ENCODE results near the gene SLC9C2.
A peak's percentile ranks its signal among the peaks of the same experiment; 100 is the strongest.
"Not testable (repeated sequence)": the region's sequence is repeated elsewhere in the genome, so short reads cannot be mapped to it uniquely, and the experiment has no call there.

The SLC9C2 gene

GRCh38 chr1:173529106-173529505 lies 73.8 kb downstream of the SLC9C2 start:
- no peak for DNase-seq (ENCODE audit: low spot score)

DNA sequence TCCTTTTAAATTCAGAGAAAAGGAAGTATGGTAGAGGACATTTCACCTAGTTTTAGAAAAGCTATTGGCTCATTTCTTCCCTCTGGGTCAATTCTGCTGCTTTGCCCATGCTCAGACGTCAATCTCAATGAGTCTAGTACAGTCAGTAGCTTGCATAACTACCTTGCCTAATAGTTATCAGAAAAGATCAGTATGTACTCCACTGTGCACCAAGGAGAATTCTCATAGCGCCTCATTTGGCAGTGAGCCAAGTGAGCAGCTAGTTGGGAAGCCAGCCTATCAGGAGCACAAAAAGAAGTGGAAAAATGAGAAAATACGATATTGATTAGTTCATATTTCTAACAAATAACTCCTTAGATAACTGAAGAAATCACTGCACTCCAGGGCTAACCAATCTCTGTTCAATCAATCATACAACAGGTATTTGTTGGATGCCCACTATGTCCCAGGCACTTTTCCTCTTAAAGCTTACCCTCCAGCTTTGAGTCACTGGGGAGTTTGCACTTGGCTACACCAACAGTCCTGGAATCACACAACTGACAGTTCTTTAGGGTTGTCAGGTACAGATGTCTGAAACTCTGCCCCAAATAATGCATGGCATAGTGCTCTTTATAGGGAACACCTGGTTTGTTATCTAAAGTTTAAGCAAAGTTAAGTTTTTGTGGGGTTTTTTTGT lies 75.6 kb downstream of the SLC9C2 start:
- DNase-seq (ENCODE audit: low spot score): no peak

DNA sequence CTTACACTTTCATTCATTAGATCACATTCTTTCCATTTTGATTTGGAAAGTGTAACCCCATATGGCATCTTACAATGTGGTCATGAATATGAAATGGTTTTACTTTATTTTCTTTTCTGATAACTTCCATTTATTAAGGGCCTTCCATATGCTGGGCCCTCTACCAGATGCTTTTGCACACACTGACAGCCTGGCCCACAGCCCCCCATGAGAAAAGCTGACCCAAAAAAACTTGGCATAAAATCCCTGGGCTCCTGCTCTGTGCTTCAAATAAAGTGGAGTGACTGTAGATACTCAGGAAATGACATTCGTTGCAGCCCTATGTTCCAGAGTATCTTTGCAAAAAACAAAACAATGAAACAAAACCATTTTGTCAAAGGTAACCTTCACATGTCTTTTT lies 76.9 kb downstream of the SLC9C2 start:
- no peak for DNase-seq (ENCODE audit: low spot score)

DNA sequence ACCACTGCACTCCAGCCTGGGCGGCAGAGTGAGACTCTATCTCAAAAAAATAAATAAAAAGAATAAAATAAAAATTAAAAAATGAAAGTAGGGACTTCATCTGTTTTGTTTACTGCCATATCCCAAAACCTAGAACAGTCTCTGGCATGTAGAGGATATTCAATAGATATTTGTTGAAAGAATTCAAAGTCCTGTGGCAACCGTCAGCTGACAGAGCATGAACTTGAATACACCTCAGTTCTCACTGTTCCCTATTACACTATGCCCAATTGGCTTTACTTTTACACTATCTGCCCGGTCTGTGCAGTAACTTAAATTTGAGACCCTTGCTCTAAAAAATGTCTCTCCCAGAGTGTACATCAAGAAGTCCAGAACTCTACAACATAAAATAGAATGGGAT lies 79.5 kb downstream of the SLC9C2 start:
- DNase-seq (ENCODE audit: low spot score): no peak

DNA sequence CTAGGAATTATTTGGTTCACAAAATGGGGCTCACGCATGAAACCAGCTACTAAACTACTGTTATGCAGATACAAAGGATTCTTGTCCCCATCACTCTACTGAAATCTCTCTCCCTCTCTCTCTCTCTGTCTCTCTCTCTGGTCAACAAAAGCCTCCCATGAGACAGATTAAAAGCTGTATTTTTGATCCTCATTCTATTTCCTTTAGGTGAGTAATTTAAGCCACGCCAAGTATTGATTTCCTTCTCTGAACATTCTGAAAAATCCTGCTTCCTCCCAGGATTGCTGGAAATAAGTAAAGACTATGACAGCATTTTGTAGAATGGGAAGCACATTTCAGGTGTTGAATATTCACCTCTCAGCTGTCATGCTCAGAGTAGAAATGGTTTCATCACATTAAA lies 82.1 kb downstream of the SLC9C2 start:
- no peak for DNase-seq (ENCODE audit: low spot score)

DNA sequence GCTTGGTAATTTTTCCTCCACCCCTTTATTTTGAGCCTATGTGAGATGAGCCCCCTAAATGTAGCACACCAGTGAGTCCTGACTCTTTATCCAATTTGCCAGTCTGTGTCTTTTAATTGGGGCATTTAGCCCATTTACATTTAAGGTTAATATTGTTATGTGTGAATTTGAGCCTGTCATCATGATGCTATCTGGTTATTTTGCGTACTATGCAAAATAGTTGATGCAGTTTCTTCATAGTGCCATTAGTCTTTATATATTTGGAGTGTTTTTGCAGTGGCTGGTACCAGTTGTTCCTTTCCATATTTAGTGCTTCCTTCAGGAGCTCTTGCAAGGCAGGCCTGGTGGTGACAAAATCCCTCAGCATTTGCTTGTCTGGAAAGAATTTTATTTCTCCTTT lies 88.4 kb downstream of the SLC9C2 start:
- DNase-seq (ENCODE audit: low spot score): not testable (repeated sequence)

DNA sequence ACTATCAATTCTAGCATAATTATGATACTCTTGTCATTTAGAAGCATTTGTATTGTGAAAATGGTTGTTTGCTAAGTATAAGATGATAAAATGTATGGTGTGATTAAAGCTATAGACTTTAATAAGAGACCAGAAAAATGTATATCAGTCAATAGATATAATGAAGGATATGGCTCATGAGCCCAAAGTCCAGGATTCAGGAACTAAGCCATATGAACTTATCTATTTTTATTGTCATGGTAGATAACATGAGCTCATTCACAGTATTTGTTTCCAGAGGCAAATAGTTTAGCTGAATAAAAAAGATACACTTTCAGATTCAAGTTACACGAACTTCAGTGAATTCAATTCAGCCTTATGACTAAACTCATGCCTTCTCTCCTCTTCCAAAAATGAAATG lies 93.1 kb downstream of the SLC9C2 start:
- DNase-seq (ENCODE audit: low spot score): no peak

- DNase-seq (ENCODE audit: low spot score): no peak
These were observed 94.3 kb downstream of the SLC9C2 start for GRCh38 chr1:173508541-173508940.

GRCh38 chr1:173507847-173508209 lies 95.0 kb downstream of the SLC9C2 start:
- no peak for DNase-seq (ENCODE audit: low spot score)

DNA sequence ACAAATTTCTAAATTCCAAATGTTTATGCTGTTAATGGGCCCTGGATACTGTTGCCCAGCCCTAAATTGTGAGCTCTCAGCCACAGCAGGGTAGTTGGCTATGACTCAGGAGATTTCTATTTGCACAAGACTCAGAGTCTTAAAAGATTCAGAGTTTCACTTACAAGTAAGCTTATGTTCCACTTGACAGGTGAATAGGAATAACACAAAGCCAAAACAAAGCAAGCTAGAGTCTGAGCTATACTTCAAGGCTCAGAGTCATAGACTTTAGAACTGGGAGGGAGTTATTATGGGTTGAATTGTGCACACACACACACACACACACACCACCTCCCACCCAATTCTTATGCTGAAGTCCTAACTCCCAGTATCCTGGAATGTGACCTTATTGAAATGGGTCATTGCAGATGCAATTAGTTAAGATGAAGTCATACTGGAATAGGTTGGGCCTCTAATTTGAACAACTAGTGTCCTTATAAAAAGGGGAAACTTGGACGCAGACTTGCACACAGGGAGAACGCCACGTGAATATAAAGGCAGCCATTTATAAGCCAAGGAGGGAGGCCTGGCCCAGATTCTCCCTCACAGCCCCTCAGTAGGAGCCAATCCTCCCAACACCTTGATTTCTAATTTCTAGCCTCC lies 95.5 kb downstream of the SLC9C2 start:
- DNase-seq (ENCODE audit: low spot score): peak; percentile 35

DNA sequence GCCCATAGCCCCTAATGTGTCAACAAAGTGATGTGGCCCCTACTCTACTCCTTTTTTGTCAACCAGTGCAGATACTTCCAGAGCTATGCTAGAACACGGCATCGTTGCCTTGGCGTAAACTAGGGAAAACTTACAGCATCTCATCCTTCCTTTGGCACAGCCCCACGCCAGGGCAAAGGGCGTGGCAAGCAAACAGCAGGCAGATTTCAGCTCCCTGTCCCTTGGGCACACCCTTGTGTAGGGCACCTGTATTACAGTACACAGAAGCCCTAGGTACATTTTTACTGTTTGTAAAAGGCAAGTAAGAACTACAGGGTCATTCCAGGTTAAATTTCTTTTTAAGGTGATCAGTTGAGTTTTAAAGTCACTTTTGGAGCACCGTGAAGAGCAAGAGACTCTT lies 96.4 kb downstream of the SLC9C2 start:
- DNase-seq (ENCODE audit: low spot score): no peak

DNA sequence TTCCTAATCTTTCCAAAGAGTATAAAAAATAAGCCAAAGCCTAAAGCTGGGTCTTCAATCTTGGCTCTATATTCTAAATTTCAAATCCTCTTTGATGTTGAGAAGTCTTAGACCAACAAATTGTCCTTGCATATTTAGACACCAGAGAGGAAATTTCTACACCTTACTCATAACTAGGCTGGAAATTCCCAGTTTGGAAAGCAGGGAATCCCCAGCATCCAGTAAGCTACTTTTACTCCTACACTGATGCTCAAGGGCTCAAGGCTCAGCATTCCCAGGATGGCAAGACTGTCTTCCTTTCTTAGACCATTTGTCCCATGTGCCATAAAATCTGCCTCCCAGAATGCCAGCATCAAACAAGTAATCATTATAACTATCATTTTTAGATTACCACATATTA lies 97.5 kb downstream of the SLC9C2 start:
- DNase-seq (ENCODE audit: low spot score): no peak

DNA sequence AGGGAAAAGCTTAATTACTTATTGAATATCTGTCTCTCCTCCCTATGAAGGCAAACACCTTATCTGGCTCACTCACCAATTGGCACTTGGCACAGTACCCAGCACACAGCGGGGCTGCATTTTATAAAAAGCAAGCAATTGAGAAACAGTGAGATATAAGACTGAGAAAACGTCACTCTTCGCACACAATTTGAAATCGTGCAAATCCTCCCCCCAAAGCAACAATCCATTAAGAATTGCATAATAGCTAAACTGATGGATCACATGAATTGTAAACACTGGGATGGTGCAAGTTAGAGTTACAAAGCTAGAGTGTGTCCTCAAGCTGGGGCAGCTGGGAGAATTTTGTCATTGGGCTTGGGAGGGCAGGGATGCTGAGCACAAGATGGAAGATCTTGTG lies 98.6 kb downstream of the SLC9C2 start:
- DNase-seq (ENCODE audit: low spot score): no peak

DNA sequence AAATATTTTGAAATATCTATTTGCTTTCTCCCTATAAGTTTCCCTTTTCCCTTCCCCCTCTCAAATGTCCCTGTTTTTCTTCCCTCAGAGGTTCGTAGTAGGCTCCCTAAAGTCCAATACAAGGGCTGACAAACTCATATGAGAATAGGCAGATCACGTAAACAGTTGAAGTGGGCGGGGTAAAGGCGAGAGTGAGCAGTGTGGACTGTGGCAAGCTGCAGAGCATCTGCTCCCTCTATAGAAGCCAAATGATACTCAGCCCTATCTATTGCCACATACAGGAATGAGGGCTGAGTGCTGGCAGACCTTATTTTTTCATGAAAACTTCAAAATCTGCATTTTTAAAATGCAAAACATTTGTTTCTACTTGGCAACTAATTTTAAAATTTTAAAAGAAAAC lies 99.5 kb downstream of the SLC9C2 start:
- DNase-seq (ENCODE audit: low spot score): peak; percentile 6

DNA sequence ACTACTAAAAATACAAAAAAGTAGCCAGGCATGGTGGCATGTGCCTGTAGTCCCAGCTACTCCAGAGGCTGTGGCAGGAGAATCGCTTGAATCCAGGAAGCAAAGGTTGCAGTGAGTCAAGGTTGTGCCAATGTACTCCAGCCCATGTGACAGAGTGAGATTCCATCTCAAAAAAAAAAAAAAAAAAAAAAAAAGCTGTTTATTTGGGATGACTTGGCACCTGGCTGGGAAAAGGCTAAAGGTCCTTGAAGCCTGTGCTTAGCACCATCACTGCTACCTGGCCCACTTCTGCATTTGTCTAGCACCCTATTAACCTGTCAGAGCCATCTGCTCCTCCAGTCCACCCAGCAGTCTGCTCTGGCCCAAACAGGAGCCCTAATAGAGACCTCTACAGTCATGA lies 100.8 kb downstream of the SLC9C2 start:
- DNase-seq (ENCODE audit: low spot score): no peak

- no peak for DNase-seq (ENCODE audit: low spot score)
These were observed 103.1 kb downstream of the SLC9C2 start for GRCh38 chr1:173499729-173500128.

- no peak for DNase-seq (ENCODE audit: low spot score)
These were observed 106.0 kb downstream of the SLC9C2 start for GRCh38 chr1:173496757-173497320.

DNA sequence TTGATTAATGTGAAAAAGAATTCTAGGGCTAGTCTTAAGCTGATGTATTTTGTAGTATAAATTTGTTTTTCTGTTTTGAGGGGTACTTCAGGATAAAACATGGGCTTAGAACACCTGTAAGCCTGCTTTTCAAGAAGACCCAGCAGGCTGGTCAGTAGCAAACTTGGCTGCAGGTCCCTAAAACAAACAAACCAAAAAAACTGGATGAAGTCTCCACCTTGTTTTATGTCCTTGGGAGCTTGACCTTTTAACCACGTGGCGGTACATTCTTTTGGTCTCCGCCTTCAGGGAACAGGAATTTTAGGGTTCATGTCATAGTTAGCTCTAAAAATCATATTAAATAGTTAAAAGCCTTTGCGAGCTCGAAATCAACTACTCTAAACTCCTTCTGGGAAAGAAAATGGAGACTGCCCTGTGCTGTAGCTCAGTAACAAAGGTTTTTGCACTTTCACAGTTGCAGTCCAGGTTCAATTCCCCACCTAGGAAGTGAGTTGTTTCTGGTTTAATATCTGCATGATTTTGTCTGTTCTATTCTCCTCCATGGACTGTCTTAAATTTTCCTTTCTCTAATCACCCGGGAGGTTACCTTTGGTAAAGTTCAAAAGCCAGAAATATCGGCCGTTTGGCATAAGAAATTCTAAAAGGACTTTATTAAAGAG lies 107.1 kb downstream of the SLC9C2 start:
- DNase-seq (ENCODE audit: low spot score): no peak

DNA sequence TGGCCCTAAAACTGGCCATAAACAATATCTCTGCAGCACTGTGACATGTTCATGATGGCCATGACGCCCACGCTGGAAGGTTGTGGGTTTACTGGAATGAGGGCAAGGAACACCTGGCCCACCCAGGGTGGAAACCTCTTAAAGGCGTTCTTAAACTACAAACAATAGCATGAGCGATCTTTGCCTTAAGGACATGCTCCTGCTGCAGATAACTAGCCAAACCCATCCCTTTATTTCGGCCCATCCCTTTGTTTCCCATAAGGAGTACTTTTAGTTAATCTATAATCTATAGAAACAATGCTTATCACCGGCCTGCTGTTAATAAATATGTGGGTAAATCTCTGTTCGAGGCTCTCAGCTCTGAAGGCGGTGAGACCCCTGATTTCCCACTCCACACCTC lies 109.7 kb downstream of the SLC9C2 start:
- DNase-seq (ENCODE audit: low spot score): not testable (repeated sequence)

GRCh38 chr1:173491508-173491907 lies 111.4 kb downstream of the SLC9C2 start:
- no peak for DNase-seq (ENCODE audit: low spot score)

- no peak for DNase-seq (ENCODE audit: low spot score)
These were observed 112.9 kb downstream of the SLC9C2 start for GRCh38 chr1:173489929-173490328.

DNA sequence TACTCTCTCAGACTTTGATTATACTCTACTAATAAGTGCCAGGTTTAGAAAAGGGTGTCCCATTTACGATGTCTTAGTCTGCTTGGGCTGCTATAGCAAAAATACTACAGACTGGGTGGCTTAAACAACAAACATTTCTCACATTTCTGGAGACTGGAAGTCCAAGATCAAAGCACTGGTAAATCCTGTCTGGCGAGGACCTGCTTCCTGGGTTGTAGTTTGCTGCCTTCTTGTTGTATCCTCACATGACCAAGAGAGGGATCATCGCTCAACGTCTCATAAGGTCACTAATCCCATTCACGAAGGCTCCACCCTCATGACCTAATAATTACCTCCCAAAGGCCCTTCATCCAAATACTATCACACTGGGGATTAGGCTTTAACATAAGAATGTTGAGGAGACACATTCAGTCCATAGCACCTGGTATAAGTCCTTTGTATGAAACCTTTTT lies 113.7 kb downstream of the SLC9C2 start:
- no peak for DNase-seq (ENCODE audit: low spot score)

DNA sequence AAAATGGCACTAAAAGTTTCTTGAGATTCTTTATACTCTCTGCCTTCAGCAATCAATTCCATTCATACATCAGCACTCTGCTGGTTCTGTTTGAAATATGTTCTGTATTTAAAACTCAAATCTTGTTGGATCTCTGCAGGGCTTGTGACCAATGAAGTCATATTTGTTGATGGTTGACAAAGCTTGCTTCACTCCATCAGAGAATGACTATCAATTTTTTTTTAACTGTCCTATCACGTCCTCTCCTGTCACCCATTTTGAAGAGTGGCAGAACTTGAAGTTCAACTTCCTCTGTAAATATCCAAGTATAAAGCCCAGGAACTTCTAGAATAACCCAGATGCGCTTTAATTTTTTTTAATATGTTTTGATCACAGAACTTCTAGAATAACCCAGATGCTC lies 114.9 kb downstream of the SLC9C2 start:
- DNase-seq (ENCODE audit: low spot score): no peak

Data from hepatic stellate cell (primary cell).